Stimulated activated CD4-positive, alpha-beta T cell treated with anti-CD3 and anti-CD28 coated beads, Interleukin-2, amount 100 ng/mL, for 48 hours (primary cell): Measurements from ENCODE around the gene DENND2A.
A peak's percentile ranks its signal among the peaks of the same experiment; 100 is the strongest.
"Not testable (repeated sequence)": the region's sequence is repeated elsewhere in the genome, so short reads cannot be mapped to it uniquely, and the experiment has no call there.

ENCODE experiments used
- DNase-seq, 2 donors: peaks; one replicate each; pipeline ENCODE4 v3.0.0-alpha.2; 2020

DENND2A gene

GRCh38 chr7:140672382-140673062 lies 31.9 kb upstream of the DENND2A start, which contains the start of gene ADCK2:
TSS of gene ADCK2 (plus strand) at chr7:140672945. CDS start at chr7:140673331, 386 bp downstream.
- peak; percentile 47 to 58 for DNase-seq

GRCh38 chr7:140671966-140672365 lies 31.4 kb upstream of the DENND2A start:
- DNase-seq = no peak

- no peak for DNase-seq
Measured at GRCh38 chr7:140670343-140670935, 29.8 kb upstream of the DENND2A start.

- not testable (repeated sequence) for DNase-seq
Measured at GRCh38 chr7:140669862-140670261, 29.2 kb upstream of the DENND2A start.

GRCh38 chr7:140669352-140669751 lies 28.7 kb upstream of the DENND2A start:
- no peak for DNase-seq

GRCh38 chr7:140668641-140669040 lies 28.0 kb upstream of the DENND2A start:
- no peak for DNase-seq

- DNase-seq = no peak
Measured at GRCh38 chr7:140667476-140667875, 26.9 kb upstream of the DENND2A start.

- not testable (repeated sequence) for DNase-seq
Measured at GRCh38 chr7:140662938-140663337, 22.3 kb upstream of the DENND2A start.

- no peak for DNase-seq
Measured at GRCh38 chr7:140661124-140661523, 20.5 kb upstream of the DENND2A start.

- DNase-seq = no peak
Measured at GRCh38 chr7:140659856-140660255, 19.2 kb upstream of the DENND2A start.

- DNase-seq = no peak
Measured at GRCh38 chr7:140657891-140658290, 17.3 kb upstream of the DENND2A start.

- DNase-seq = peak in 1 of 2 donors; percentile 30
Measured at GRCh38 chr7:140656548-140657515, 16.2 kb upstream of the DENND2A start.

GRCh38 chr7:140655511-140656408 lies 15.1 kb upstream of the DENND2A start:
- DNase-seq = no peak

- DNase-seq = no peak
Measured at GRCh38 chr7:140654661-140655060, 14.0 kb upstream of the DENND2A start.

- DNase-seq = no peak
Measured at GRCh38 chr7:140654109-140654387, 13.4 kb upstream of the DENND2A start.

GRCh38 chr7:140653319-140654108 lies 12.9 kb upstream of the DENND2A start:
- peak in 1 of 2 donors; percentile 33 for DNase-seq

- DNase-seq = no peak
Measured at GRCh38 chr7:140650367-140650766, 9.8 kb upstream of the DENND2A start.

- DNase-seq = no peak
Measured at GRCh38 chr7:140649556-140650205, 9.1 kb upstream of the DENND2A start.

- DNase-seq = no peak
Measured at GRCh38 chr7:140646931-140647647, 6.5 kb upstream of the DENND2A start.

GRCh38 chr7:140645166-140645900 lies 4.7 kb upstream of the DENND2A start:
- no peak for DNase-seq
